Measurements from ENCODE around the gene PRKCH.

Gene PRKCH

GRCh38 chr14:61581955-61582615, 260.7 kb downstream of the PRKCH start:
- DNase-seq (ENCODE audit: low read depth, low spot score): no peak

GRCh38 chr14:61582815-61583214, 261.4 kb downstream of the PRKCH start:
- no peak for DNase-seq (ENCODE audit: low read depth, low spot score)

GRCh38 chr14:61584331-61584741, 263.0 kb downstream of the PRKCH start:
- no peak for DNase-seq (ENCODE audit: low read depth, low spot score)

- no peak for DNase-seq (ENCODE audit: low read depth, low spot score)
These were observed 264.5 kb downstream of the PRKCH start for GRCh38 chr14:61585598-61586543.

- DNase-seq (ENCODE audit: low read depth, low spot score): no peak
These were observed 265.2 kb downstream of the PRKCH start for GRCh38 chr14:61586544-61587055.

- no peak for DNase-seq (ENCODE audit: low read depth, low spot score)
These were observed 265.8 kb downstream of the PRKCH start for GRCh38 chr14:61587081-61587713.

- no peak for DNase-seq (ENCODE audit: low read depth, low spot score)
These were observed 267.1 kb downstream of the PRKCH start for GRCh38 chr14:61588419-61588901.

GRCh38 chr14:61589691-61590581, 268.6 kb downstream of the PRKCH start:
- no peak for DNase-seq (ENCODE audit: low read depth, low spot score)

GRCh38 chr14:61591862-61592261, 270.5 kb downstream of the PRKCH start:
- no peak for DNase-seq (ENCODE audit: low read depth, low spot score)

- no peak for DNase-seq (ENCODE audit: low read depth, low spot score)
These were observed 272.0 kb downstream of the PRKCH start for GRCh38 chr14:61593330-61593729.

GRCh38 chr14:61596990-61597389, 275.6 kb downstream of the PRKCH start:
- DNase-seq (ENCODE audit: low read depth, low spot score): no peak

GRCh38 chr14:61598980-61599379, 277.6 kb downstream of the PRKCH start:
- no peak for DNase-seq (ENCODE audit: low read depth, low spot score)

- DNase-seq (ENCODE audit: low read depth, low spot score): no peak
These were observed 278.6 kb downstream of the PRKCH start for GRCh38 chr14:61599942-61600341.
